Measurements from ENCODE around the gene GPANK1.
"Not testable (repeated sequence)": the region's sequence is repeated elsewhere in the genome, so short reads cannot be mapped to it uniquely, and the experiment has no call there.

GPANK1 gene

GRCh38 chr6:31664790-31665500 lies at the start of gene GPANK1:
Gene GPANK1, minus strand, starts transcription at chr6:31664997. Its CDS starts 519 bp downstream, at chr6:31664478.
- ATAC-seq (replicated peaks; ENCODE audit: extremely low read depth, poor library complexity, severe bottlenecking) (peak; percentile 44), DNase-seq (ENCODE audit: low spot score in 2 of 2) (peak; percentile 80 to 82)
- H3K36me3 Mint-ChIP-seq (ENCODE audit: insufficient read depth) = peaks cover 42% of the 10 kb centered on the region
- H3K9me3 Mint-ChIP-seq = no peaks in the 10 kb centered on the region
- no peaks in the 10 kb centered on the region for H3K27me3 Mint-ChIP-seq
- H3K4me1 Mint-ChIP-seq = peaks cover 57% of the 10 kb centered on the region
- H3K27ac Mint-ChIP-seq (ENCODE audit: low read depth) = peak within 1 kb of the TSS; percentile 94
- peak within 1 kb of the TSS; percentile 96 for H3K4me3 Mint-ChIP-seq

GRCh38 chr6:31713991-31714684 lies 49.3 kb upstream of the GPANK1 start:
- Mint-ChIP-seq H3K9me3 (no peaks in the 10 kb centered on the region), H3K4me1 (peaks cover 17% of the 10 kb centered on the region), H3K36me3 (ENCODE audit: insufficient read depth) (no peaks in the 10 kb centered on the region), H3K4me3 (no peak overlapping the region), H3K27me3 (no peaks in the 10 kb centered on the region), H3K27ac (ENCODE audit: low read depth) (no peak overlapping the region)
- no peak for ATAC-seq (replicated peaks; ENCODE audit: extremely low read depth, poor library complexity, severe bottlenecking)
- no peak for DNase-seq (ENCODE audit: low spot score in 2 of 2)

- no peak for DNase-seq (ENCODE audit: low spot score in 2 of 2)
- no peak for ATAC-seq (replicated peaks; ENCODE audit: extremely low read depth, poor library complexity, severe bottlenecking)
- H3K27me3 Mint-ChIP-seq = no peaks in the 10 kb centered on the region
- H3K9me3 Mint-ChIP-seq = no peaks in the 10 kb centered on the region
- no peaks in the 10 kb centered on the region for H3K36me3 Mint-ChIP-seq (ENCODE audit: insufficient read depth)
- H3K4me3 Mint-ChIP-seq = no peak overlapping the region
- peaks cover 17% of the 10 kb centered on the region for H3K4me1 Mint-ChIP-seq
- no peak overlapping the region for H3K27ac Mint-ChIP-seq (ENCODE audit: low read depth)
Observed at GRCh38 chr6:31713465-31713864, 48.7 kb upstream of the GPANK1 start.

DNA sequence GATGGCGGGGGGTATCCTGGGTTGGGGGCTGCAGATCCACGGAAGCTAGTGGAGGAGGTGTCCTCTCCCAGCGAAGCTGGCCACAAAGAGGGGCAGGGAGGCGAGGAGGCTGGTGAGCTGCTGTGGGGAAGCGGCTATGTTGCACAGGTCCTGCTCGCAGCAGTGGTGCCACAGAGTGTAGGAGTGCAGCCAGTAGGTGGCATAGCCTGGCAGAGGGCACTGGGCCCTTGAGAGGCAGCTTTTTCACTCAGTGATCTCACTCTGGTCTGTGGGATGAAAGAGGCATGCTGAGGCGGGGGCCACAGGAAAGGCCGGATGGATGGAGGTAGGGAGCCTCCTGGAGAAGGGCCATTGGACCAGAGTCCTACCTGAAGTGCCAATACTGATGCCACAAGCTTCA lies 47.5 kb upstream of the GPANK1 start:
- Mint-ChIP-seq H3K36me3 (ENCODE audit: insufficient read depth) (no peaks in the 10 kb centered on the region), H3K4me3 (no peak overlapping the region), H3K27ac (ENCODE audit: low read depth) (peak overlapping the region; percentile 65), H3K4me1 (peaks cover 17% of the 10 kb centered on the region), H3K27me3 (no peaks in the 10 kb centered on the region), H3K9me3 (no peaks in the 10 kb centered on the region)
- ATAC-seq (replicated peaks; ENCODE audit: extremely low read depth, poor library complexity, severe bottlenecking) (no peak), DNase-seq (ENCODE audit: low spot score in 2 of 2) (no peak)

DNA sequence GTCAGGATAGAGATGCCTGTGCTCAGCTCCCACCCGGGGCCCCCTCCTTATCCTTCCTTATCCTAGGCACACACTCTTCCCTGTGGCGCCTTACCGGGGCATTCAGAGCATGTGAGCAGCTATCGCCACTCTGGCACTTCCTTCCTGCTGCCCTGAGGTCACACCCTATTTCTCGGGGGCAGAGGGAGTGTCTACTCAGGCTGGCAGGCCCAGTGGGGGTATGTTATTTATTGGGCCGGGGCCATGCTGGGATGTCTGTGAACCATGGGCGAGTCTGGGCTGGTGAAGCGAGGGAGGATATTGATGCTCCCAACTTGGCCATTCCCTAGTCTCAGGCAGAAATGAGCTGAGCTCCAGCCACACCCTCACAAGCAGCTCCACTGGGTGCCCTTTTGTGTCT lies 46.4 kb upstream of the GPANK1 start:
- H3K4me1 Mint-ChIP-seq = peaks cover 17% of the 10 kb centered on the region
- no peak overlapping the region for H3K4me3 Mint-ChIP-seq
- H3K9me3 Mint-ChIP-seq = no peaks in the 10 kb centered on the region
- ATAC-seq (replicated peaks; ENCODE audit: extremely low read depth, poor library complexity, severe bottlenecking) = no peak
- no peak for DNase-seq (ENCODE audit: low spot score in 2 of 2)
- H3K27ac Mint-ChIP-seq (ENCODE audit: low read depth) = peak overlapping the region; percentile 47
- no peaks in the 10 kb centered on the region for H3K36me3 Mint-ChIP-seq (ENCODE audit: insufficient read depth)
- no peaks in the 10 kb centered on the region for H3K27me3 Mint-ChIP-seq

- H3K4me3 Mint-ChIP-seq = no peak overlapping the region
- H3K36me3 Mint-ChIP-seq (ENCODE audit: insufficient read depth) = no peaks in the 10 kb centered on the region
- H3K27me3 Mint-ChIP-seq = no peaks in the 10 kb centered on the region
- no peaks in the 10 kb centered on the region for H3K9me3 Mint-ChIP-seq
- peak overlapping the region; percentile 47 for H3K27ac Mint-ChIP-seq (ENCODE audit: low read depth)
- DNase-seq (ENCODE audit: low spot score in 2 of 2) (no peak), ATAC-seq (replicated peaks; ENCODE audit: extremely low read depth, poor library complexity, severe bottlenecking) (no peak)
- H3K4me1 Mint-ChIP-seq = peaks cover 17% of the 10 kb centered on the region
Observed at GRCh38 chr6:31710523-31711219, 45.9 kb upstream of the GPANK1 start.

GRCh38 chr6:31709157-31709556 lies 44.4 kb upstream of the GPANK1 start:
- not testable (repeated sequence) for H3K36me3 Mint-ChIP-seq (ENCODE audit: insufficient read depth); H3K27ac Mint-ChIP-seq (ENCODE audit: low read depth); ATAC-seq (replicated peaks; ENCODE audit: extremely low read depth, poor library complexity, severe bottlenecking); H3K27me3 Mint-ChIP-seq; H3K9me3 Mint-ChIP-seq; DNase-seq (ENCODE audit: low spot score in 2 of 2); H3K4me3 Mint-ChIP-seq
- H3K4me1 Mint-ChIP-seq = peaks cover 17% of the 10 kb centered on the region

DNA sequence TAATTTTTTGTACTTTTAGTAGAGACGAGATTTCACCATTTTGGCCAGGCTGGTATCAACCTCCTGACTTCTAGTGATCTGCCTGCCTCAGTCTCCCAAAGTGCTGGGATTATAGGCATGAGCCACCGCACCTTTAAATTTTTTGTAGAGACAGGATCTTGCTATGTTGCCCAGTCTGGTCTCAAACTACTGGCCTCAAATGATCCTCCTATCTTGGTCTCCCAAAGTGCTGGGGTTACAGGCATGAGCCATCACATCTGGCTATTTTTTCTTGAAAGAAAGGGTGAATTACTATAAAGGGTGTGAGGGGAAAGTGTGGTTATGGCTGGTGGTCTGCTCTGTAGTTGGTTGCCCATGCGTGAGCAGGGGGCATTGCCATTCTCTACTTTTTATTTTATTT lies 43.4 kb upstream of the GPANK1 start:
- Mint-ChIP-seq H3K9me3 (no peaks in the 10 kb centered on the region), H3K36me3 (ENCODE audit: insufficient read depth) (peaks cover 2% of the 10 kb centered on the region), H3K27ac (ENCODE audit: low read depth) (no peak overlapping the region), H3K4me1 (peaks cover 21% of the 10 kb centered on the region), H3K4me3 (no peak overlapping the region), H3K27me3 (no peaks in the 10 kb centered on the region)
- DNase-seq (ENCODE audit: low spot score in 2 of 2) (no peak), ATAC-seq (replicated peaks; ENCODE audit: extremely low read depth, poor library complexity, severe bottlenecking) (no peak)

GRCh38 chr6:31707701-31708100 lies 42.9 kb upstream of the GPANK1 start:
- peaks cover 23% of the 10 kb centered on the region for H3K4me1 Mint-ChIP-seq

DNA sequence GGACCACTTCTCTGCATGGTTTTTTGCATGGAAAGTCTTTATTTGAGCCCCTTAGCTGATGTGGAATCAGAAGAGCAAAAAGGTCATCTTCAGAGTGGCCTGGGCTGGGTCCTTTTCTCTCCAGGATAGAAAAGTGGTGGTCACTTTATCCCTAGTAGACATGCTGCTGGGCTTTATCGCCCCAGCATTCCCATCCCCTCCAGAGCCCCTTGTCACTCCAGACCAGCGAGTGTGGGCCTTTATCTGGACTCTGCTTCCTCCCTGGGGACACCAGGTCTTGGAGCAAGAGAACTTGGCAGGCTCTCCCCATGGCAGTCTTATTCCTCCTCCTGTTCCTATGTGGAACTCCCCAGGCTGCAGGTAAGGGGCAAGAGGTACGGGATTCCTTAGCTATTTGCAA lies 41.8 kb upstream of the GPANK1 start, which contains the start of gene LY6G6F:
Gene LY6G6F, plus strand, starts transcription at position 268 of the 400 bp plus-strand sequence. Its CDS starts 41 bp downstream, at position 309.
- Mint-ChIP-seq H3K4me3 (no peak within 1 kb of the TSS), H3K36me3 (ENCODE audit: insufficient read depth) (peaks cover 11% of the 10 kb centered on the region), H3K27ac (ENCODE audit: low read depth) (no peak within 1 kb of the TSS), H3K4me1 (peaks cover 28% of the 10 kb centered on the region), H3K27me3 (no peaks in the 10 kb centered on the region), H3K9me3 (no peaks in the 10 kb centered on the region)
- no peak for ATAC-seq (replicated peaks; ENCODE audit: extremely low read depth, poor library complexity, severe bottlenecking)
- DNase-seq (ENCODE audit: low spot score in 2 of 2) = no peak

More at GRCh38 chr6:31707701-31708100, 42.9 kb upstream of the GPANK1 start:
- Mint-ChIP-seq H3K9me3 (no peaks in the 10 kb centered on the region), H3K27me3 (no peaks in the 10 kb centered on the region), H3K4me3 (no peak overlapping the region), H3K36me3 (ENCODE audit: insufficient read depth) (peaks cover 6% of the 10 kb centered on the region), H3K27ac (ENCODE audit: low read depth) (no peak overlapping the region)
- DNase-seq (ENCODE audit: low spot score in 2 of 2) (no peak), ATAC-seq (replicated peaks; ENCODE audit: extremely low read depth, poor library complexity, severe bottlenecking) (no peak)

- Mint-ChIP-seq H3K4me1 (peaks cover 28% of the 10 kb centered on the region), H3K36me3 (ENCODE audit: insufficient read depth) (peaks cover 14% of the 10 kb centered on the region), H3K27ac (ENCODE audit: low read depth) (no peak overlapping the region), H3K27me3 (no peaks in the 10 kb centered on the region), H3K9me3 (no peaks in the 10 kb centered on the region), H3K4me3 (no peak overlapping the region)
- ATAC-seq (replicated peaks; ENCODE audit: extremely low read depth, poor library complexity, severe bottlenecking) = no peak
- DNase-seq (ENCODE audit: low spot score in 2 of 2) = no peak
Observed at GRCh38 chr6:31705931-31706330, 41.1 kb upstream of the GPANK1 start.

DNA sequence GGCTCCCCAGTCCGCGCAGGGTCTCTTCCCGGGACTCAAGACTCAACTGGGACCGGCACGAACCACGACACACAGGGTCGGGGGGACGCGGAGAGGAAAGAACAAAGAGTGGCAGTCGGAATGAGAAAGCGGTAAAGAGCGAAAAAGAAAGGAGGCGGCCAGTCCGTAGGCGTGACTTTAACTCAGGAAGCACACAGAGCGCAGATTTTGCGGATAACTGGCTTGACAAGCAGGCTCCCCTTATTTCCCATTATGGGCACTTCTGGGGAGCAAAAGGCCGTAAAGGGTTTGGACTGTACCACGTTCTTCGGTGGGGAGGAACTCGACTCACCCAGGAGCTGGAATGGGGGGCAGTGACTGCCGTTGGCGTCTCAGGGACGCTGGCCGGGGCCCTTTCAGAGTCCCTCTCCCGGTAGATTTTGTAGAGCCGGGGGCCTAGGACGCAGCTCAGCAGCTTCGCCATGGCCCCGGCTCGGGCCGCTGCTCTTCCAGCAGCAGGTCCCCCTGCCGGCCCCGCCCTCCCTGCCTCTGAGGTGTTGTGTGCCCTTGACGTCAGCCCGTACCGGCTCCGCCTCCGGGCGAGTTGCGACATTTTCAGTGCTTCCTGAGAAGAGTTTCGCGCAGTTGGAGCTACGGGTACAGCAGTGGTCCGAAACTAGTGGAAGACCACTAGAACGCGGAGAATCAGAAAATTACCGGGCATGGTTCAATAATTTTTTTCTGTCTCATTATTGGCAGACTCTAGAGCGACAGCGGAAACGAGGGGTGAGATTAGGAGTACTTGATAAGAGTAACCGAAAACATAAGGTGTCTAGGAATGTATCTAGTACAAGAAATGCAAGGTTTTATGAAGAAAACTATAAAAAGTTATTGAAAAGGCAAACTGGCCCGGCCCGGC lies 38.3 kb upstream of the GPANK1 start, which contains the start of gene ABHD16A:
Gene ABHD16A, minus strand, starts transcription at position 506 of the 898 bp plus-strand sequence. Its CDS starts 43 bp downstream, at position 463.
- peak; percentile 92 to 96 for DNase-seq (ENCODE audit: low spot score in 2 of 2)
- ATAC-seq (replicated peaks; ENCODE audit: extremely low read depth, poor library complexity, severe bottlenecking) = peak; percentile 95
- H3K4me1 Mint-ChIP-seq = peaks cover 26% of the 10 kb centered on the region
- H3K4me3 Mint-ChIP-seq = peak within 1 kb of the TSS; percentile 96
- H3K27me3 Mint-ChIP-seq = no peaks in the 10 kb centered on the region
- peaks cover 21% of the 10 kb centered on the region for H3K36me3 Mint-ChIP-seq (ENCODE audit: insufficient read depth)
- H3K27ac Mint-ChIP-seq (ENCODE audit: low read depth) = peak within 1 kb of the TSS; percentile 99
- H3K9me3 Mint-ChIP-seq = no peaks in the 10 kb centered on the region

Data from central memory CD8-positive, alpha-beta T cell (primary cell).